ENCODE measurements around the gene CPSF7. TPM values are rescaled to one million over a fixed set of nuclear protein-coding genes. Genes with fewer than 3 reads are reported as not detected.

The CPSF7 gene
- total and polyA plus RNA-seq, 4 donors = 12.5 to 23.7 (median 22.2) TPM

- Histone ChIP-seq H3K4me1 (ENCODE audit: control insufficient read depth in 4 of 4, insufficient read depth in 4 of 4, low read length in 3 of 4) (peaks cover 3 to 17% (median 11%) of the 10 kb centered on the region in 4 donors), H3K27ac (ENCODE audit: low read depth in 1 of 2, low read length in 2 of 2) (no peak overlapping the region), H3K9ac (ENCODE audit: low read depth in 1 of 2, low read length in 2 of 2) (no peak overlapping the region), H3K4me3 (ENCODE audit: low read depth in 1 of 3, low read length in 3 of 3) (no peak overlapping the region), H3K27me3 (ENCODE audit: control insufficient read depth in 4 of 4, insufficient read depth in 4 of 4, low read length in 3 of 4) (no peaks in the 10 kb centered on the region), H3K9me3 (ENCODE audit: control insufficient read depth in 4 of 4, low read length in 3 of 4) (no peaks in the 10 kb centered on the region), H3K36me3 (ENCODE audit: control insufficient read depth in 4 of 4, insufficient read depth in 3 of 4, low read depth in 1 of 4, low read length in 3 of 4) (no peaks in the 10 kb centered on the region)
- TF ChIP-seq, protein P1, sequence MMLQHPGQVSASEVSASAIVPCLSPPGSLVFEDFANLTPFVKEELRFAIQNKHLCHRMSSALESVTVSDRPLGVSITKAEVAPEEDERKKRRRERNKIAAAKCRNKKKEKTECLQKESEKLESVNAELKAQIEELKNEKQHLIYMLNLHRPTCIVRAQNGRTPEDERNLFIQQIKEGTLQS (IDR thresholded peaks at IDR 0.05) = no peak
- no peak for TF ChIP-seq HNF4G (IDR thresholded peaks at IDR 0.05)
- no peak for TF ChIP-seq RAD21 (IDR thresholded peaks at IDR 0.05)
- no peak for TF ChIP-seq FOXA2 (IDR thresholded peaks at IDR 0.05)
- no peak for TF ChIP-seq TAF1 (conservative IDR thresholded peaks at IDR 0.05)
- no peak for TF ChIP-seq RXRA (IDR thresholded peaks at IDR 0.05)
- TF ChIP-seq EGR1 (IDR thresholded peaks at IDR 0.05; ENCODE audit: low read depth in 2 of 2) = no peak
- TF ChIP-seq NR2F2 (IDR thresholded peaks at IDR 0.05) = no peak
- no peak for TF ChIP-seq HNF4A (conservative IDR thresholded peaks at IDR 0.05)
- no peak for TF ChIP-seq SP1 (IDR thresholded peaks at IDR 0.05)
- no peak for TF ChIP-seq CTCF (IDR thresholded peaks at IDR 0.05; ENCODE audit: low read depth, low read length, missing input control)
- no peak for TF ChIP-seq GABPA (IDR thresholded peaks at IDR 0.05 in 1 of 2, conservative IDR thresholded peaks at IDR 0.05 in 1 of 2)
- no peak for TF ChIP-seq FOXA1 (IDR thresholded peaks at IDR 0.05)
- TF ChIP-seq YY1 (IDR thresholded peaks at IDR 0.05) = no peak
- TF ChIP-seq, protein P2, sequence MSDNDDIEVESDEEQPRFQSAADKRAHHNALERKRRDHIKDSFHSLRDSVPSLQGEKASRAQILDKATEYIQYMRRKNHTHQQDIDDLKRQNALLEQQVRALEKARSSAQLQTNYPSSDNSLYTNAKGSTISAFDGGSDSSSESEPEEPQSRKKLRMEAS (IDR thresholded peaks at IDR 0.05) = no peak
- TF ChIP-seq, protein P3, sequence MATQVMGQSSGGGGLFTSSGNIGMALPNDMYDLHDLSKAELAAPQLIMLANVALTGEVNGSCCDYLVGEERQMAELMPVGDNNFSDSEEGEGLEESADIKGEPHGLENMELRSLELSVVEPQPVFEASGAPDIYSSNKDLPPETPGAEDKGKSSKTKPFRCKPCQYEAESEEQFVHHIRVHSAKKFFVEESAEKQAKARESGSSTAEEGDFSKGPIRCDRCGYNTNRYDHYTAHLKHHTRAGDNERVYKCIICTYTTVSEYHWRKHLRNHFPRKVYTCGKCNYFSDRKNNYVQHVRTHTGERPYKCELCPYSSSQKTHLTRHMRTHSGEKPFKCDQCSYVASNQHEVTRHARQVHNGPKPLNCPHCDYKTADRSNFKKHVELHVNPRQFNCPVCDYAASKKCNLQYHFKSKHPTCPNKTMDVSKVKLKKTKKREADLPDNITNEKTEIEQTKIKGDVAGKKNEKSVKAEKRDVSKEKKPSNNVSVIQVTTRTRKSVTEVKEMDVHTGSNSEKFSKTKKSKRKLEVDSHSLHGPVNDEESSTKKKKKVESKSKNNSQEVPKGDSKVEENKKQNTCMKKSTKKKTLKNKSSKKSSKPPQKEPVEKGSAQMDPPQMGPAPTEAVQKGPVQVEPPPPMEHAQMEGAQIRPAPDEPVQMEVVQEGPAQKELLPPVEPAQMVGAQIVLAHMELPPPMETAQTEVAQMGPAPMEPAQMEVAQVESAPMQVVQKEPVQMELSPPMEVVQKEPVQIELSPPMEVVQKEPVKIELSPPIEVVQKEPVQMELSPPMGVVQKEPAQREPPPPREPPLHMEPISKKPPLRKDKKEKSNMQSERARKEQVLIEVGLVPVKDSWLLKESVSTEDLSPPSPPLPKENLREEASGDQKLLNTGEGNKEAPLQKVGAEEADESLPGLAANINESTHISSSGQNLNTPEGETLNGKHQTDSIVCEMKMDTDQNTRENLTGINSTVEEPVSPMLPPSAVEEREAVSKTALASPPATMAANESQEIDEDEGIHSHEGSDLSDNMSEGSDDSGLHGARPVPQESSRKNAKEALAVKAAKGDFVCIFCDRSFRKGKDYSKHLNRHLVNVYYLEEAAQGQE (IDR thresholded peaks at IDR 0.05) = no peak
- no peak for TF ChIP-seq JUND (IDR thresholded peaks at IDR 0.05)
- no peak for TF ChIP-seq ZBTB33 (IDR thresholded peaks at IDR 0.05)
- no peak for DNase-seq (ENCODE audit: low spot score)
- WGBS = 89% methylated on average over 3 of the region's 3 CpGs
These were observed 46.6 kb upstream of the CPSF7 start for GRCh38 chr11:61476371-61476770.

All from liver (tissue), 9 donors.